HepG2 (cell line): ENCODE measurements around the gene SNU13. TPM values are rescaled to one million over a fixed set of nuclear protein-coding genes. Genes with fewer than 3 reads are reported as not detected.

Source experiments
- ATF7 ChIP-seq, 2 experiments: fragments of 450-650 bp in 1 of 2; sonication (generic) in 1 of 2; formaldehyde crosslinking in 1 of 2; IDR thresholded peaks; 2 replicates each; pipeline versions ENCODE4 v1.4.0 to v1.6.1; 2016 to 2020; ENCODE audit warnings: antibody characterized with exemption in 1 of 2, mild to moderate bottlenecking in 1 of 2, missing genetic modification reagents in 1 of 2
- BHLHE40 ChIP-seq: IDR thresholded peaks from 2 replicates; pipeline ENCODE4 v1.6.1; 2011; ENCODE audit warnings: low read length, improper control_type of control experiment
- CAMTA2 ChIP-seq: sonication (generic); formaldehyde crosslinking; IDR thresholded peaks from 2 replicates; pipeline ENCODE4 v1.4.0; 2020; ENCODE audit warnings: mild to moderate bottlenecking, missing genetic modification reagents, borderline replicate concordance
- CCDC6 ChIP-seq: sonication (generic); formaldehyde crosslinking; IDR thresholded peaks from 2 replicates; pipeline ENCODE4 v1.8.1; 2022; ENCODE audit warnings: mild to moderate bottlenecking, missing genetic modification reagents, moderate library complexity
- CREB1 ChIP-seq, 2 experiments: fragments of 450-650 bp in 1 of 2; IDR thresholded peaks; 2 replicates each; pipeline ENCODE4 v1.6.1; 2016 to 2017; ENCODE audit warnings: control low read depth in 1 of 2, mild to moderate bottlenecking in 1 of 2, missing compliant biosample characterization in 1 of 2, missing genetic modification characterization in 1 of 2
- ESRRA ChIP-seq: sonication (generic); formaldehyde crosslinking; IDR thresholded peaks from 2 replicates; pipeline ENCODE4 v1.5.1; 2020; ENCODE audit warnings: mild to moderate bottlenecking, low read depth, missing genetic modification reagents
- FOXA1 ChIP-seq, 2 experiments: fragments of 450-650 bp in 1 of 2; sonication (generic) in 1 of 2; formaldehyde crosslinking in 1 of 2; IDR thresholded peaks; 2 replicates each; pipeline versions ENCODE4 v1.4.0 to v1.6.1; 2016 to 2020; ENCODE audit warnings: missing genetic modification reagents in 1 of 2
- IKZF1 ChIP-seq: fragments of 450-650 bp; IDR thresholded peaks from 2 replicates; pipeline ENCODE4 v1.7.1; 2016
- JUN ChIP-seq: sonication (generic); formaldehyde crosslinking; IDR thresholded peaks from 2 replicates; pipeline ENCODE4 v1.4.0; 2020; ENCODE audit warnings: mild to moderate bottlenecking, missing genetic modification reagents
- KDM4B ChIP-seq: sonication (generic); formaldehyde crosslinking; IDR thresholded peaks from 2 replicates; pipeline ENCODE4 v1.4.0; 2020; ENCODE audit warnings: missing genetic modification reagents
- KLF6 ChIP-seq: IDR thresholded peaks from 2 replicates; pipeline ENCODE4 v1.8.0; 2016; ENCODE audit warnings: missing biosample characterization, missing genetic modification reagents
- NRL ChIP-seq: sonication (generic); formaldehyde crosslinking; IDR thresholded peaks from 2 replicates; pipeline ENCODE4 v1.5.0; 2020; ENCODE audit warnings: missing genetic modification reagents, mild to moderate bottlenecking, moderate library complexity, borderline replicate concordance
- PAX8 ChIP-seq: sonication (generic); formaldehyde crosslinking; IDR thresholded peaks from 2 replicates; pipeline ENCODE4 v1.8.0; 2022; ENCODE audit warnings: mild to moderate bottlenecking, missing genetic modification reagents, borderline replicate concordance
- SATB2 ChIP-seq: sonication (generic); formaldehyde crosslinking; IDR thresholded peaks from 2 replicates; pipeline ENCODE4 v1.5.0; 2020; ENCODE audit warnings: missing genetic modification reagents
- STAT5B ChIP-seq: sonication (generic); formaldehyde crosslinking; IDR thresholded peaks from 2 replicates; pipeline ENCODE4 v1.4.0; 2020; ENCODE audit warnings: missing genetic modification reagents
- SUZ12 ChIP-seq: fragments of 150-350 bp; IDR thresholded peaks from 2 replicates; pipeline ENCODE4 v1.6.1; 2014; ENCODE audit warnings: low read depth, low read length
- TGIF2 ChIP-seq: IDR thresholded peaks from 2 replicates; pipeline ENCODE4 v1.6.1; 2016; ENCODE audit warnings: control low read depth, missing compliant biosample characterization
- ZFYVE20 ChIP-seq: sonication (generic); formaldehyde crosslinking; IDR thresholded peaks from 2 replicates; pipeline ENCODE4 v1.8.0; 2023; ENCODE audit warnings: low read depth, mild to moderate bottlenecking, moderate library complexity, missing genetic modification reagents, borderline replicate concordance
- ZMYM3 ChIP-seq: sonication (generic); formaldehyde crosslinking; IDR thresholded peaks from 2 replicates; pipeline ENCODE4 v1.5.1; 2020; ENCODE audit warnings: mild to moderate bottlenecking, missing genetic modification reagents
- ZNF224 ChIP-seq: sonication (generic); formaldehyde crosslinking; IDR thresholded peaks from 2 replicates; pipeline ENCODE4 v1.5.0; 2020; ENCODE audit warnings: mild to moderate bottlenecking, missing genetic modification reagents
- ZNF225 ChIP-seq: sonication (generic); formaldehyde crosslinking; IDR thresholded peaks from 2 replicates; pipeline ENCODE4 v1.4.0; 2020; ENCODE audit warnings: mild to moderate bottlenecking, missing genetic modification reagents
- ZNF3 ChIP-seq: IDR thresholded peaks from 2 replicates; pipeline ENCODE4 v1.7.0; 2017; ENCODE audit warnings: inconsistent platforms
- ZNF556 ChIP-seq: sonication (generic); formaldehyde crosslinking; IDR thresholded peaks from 2 replicates; pipeline ENCODE4 v1.4.0; 2020; ENCODE audit warnings: mild to moderate bottlenecking, missing genetic modification reagents, borderline replicate concordance
- ZNF570 ChIP-seq: sonication (generic); formaldehyde crosslinking; IDR thresholded peaks from 2 replicates; pipeline ENCODE4 v1.4.0; 2020; ENCODE audit warnings: mild to moderate bottlenecking, missing genetic modification reagents, borderline replicate concordance
- polyA plus RNA-seq, 8 experiments: library from polyadenylated mRNA; depleted of rRNA in 3 of 8; stranded (reverse) in 7 of 8; unstranded in 1 of 8; fragments of >200 nt; fragmentation: Illumina TruSeq in 4 of 8; extraction: Trizol in 4 of 8; gene quantifications; 2 replicates each; pipeline versions ENCODE4 v1.2.1 to v1.2.3, GENCODE V29; 2011 to 2016; ENCODE audit warnings: low read depth in 4 of 8, missing spikeins in 1 of 8, mixed read lengths in 1 of 8; ENCODE audit not compliant: insufficient read depth in 1 of 8
- total RNA-seq, 5 experiments: library from RNA; depleted of rRNA; stranded (reverse); fragments of >200 nt; fragmentation: Illumina TruSeq; extraction: Trizol; gene quantifications; 2 replicates each; pipeline ENCODE4 v1.2.3, GENCODE V29; 2016; ENCODE audit warnings: low read depth in 1 of 5
- TF ChIP-seq, protein P1 (sequence below): sonication (generic); formaldehyde crosslinking; IDR thresholded peaks from 2 replicates; pipeline ENCODE4 v1.4.0; 2020; ENCODE audit warnings: missing genetic modification reagents, mild to moderate bottlenecking, borderline replicate concordance
- TF ChIP-seq, protein P2 (sequence below): sonication (generic); formaldehyde crosslinking; IDR thresholded peaks from 2 replicates; pipeline ENCODE4 v1.4.0; 2020; ENCODE audit warnings: missing genetic modification reagents, borderline replicate concordance
- TF ChIP-seq, protein P3 (sequence below): sonication (generic); formaldehyde crosslinking; IDR thresholded peaks from 2 replicates; pipeline ENCODE4 v1.8.1; 2023; ENCODE audit warnings: missing genetic modification reagents, mild to moderate bottlenecking, borderline replicate concordance

SNU13 gene
- total and polyA plus RNA-seq, 2 of the 13 experiments (the other 11 are each of a cell fraction or from before 2014, with no cell fraction given), result 203 to 287 TPM

DNA sequence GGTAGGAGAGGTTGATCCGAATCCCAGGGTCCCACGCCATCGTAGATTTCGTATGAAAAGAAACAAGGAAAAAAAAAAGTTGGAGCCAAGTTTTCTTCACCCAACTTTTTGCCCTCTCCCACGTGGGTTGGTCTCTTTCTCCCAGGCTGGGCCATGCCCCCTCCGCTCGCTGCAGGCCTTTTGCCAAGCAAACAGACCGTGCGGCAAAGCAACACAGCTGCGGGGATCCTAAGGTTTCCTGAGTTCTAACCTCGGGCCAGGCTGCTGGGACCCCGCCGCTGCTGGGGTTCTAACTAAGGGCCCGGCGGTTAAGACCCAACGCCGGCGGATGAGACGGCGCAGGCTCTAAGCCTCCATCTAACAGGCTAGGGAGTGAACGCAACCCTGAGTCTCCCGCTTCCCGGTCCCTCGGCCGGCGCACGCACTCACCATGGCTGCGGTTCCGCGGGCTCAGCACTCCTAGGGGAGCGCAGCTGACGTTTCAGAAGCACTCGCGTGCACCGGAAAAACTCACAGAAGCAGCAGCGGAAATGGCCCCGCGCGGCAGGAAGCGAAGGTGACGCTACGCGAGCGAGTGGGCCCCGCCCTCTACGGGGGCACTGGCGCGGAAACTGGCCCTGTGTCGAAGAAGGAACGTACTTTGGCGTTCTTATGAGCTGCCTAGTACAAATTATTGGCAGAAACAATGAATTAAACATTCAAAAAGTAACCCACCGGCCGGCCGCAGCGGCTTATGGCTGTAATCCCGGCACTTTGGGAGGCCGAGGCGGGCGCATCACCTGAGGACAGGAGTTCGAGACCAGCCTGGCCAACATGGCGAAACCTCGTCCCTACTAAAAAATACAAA, at the start of gene SNU13 (continued):
- TF ChIP-seq FOXA1 (IDR thresholded peaks at IDR 0.05), result no peak
- TF ChIP-seq FOXA1 (CRISPR knock-in tag; IDR thresholded peaks at IDR 0.05), result no peak
- TF ChIP-seq CAMTA2 (CRISPR knock-in tag), result no peak
- no peak for TF ChIP-seq ZNF224
- no peak for TF ChIP-seq JUN (CRISPR knock-in tag)
- TF ChIP-seq ZNF3 (CRISPR knock-in tag), result no peak
- TF ChIP-seq KLF6, result peak; percentile 75; the same call in 1 of the 2 replicates
- peak; percentile 86 for TF ChIP-seq CREB1 (IDR thresholded peaks at IDR 0.05)
- TF ChIP-seq CREB1 (CRISPR knock-in tag; IDR thresholded peaks at IDR 0.05), result peak; percentile 93
- TF ChIP-seq IKZF1, result no peak
- TF ChIP-seq, protein P1, sequence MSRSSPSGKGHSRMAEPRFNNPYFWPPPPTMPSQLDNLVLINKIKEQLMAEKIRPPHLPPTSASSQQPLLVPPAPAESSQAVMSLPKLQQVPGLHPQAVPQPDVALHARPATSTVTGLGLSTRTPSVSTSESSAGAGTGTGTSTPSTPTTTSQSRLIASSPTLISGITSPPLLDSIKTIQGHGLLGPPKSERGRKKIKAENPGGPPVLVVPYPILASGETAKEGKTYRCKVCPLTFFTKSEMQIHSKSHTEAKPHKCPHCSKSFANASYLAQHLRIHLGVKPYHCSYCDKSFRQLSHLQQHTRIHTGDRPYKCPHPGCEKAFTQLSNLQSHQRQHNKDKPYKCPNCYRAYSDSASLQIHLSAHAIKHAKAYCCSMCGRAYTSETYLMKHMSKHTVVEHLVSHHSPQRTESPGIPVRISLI, result no peak; the same call in 1 of the 2 replicates
- peak; percentile 38; the same call in 1 of the 2 replicates for TF ChIP-seq ZFYVE20 (CRISPR knock-in tag)
- TF ChIP-seq ZNF570 (CRISPR knock-in tag), result no peak
- TF ChIP-seq ATF7 (IDR thresholded peaks at IDR 0.05), result no peak
- peak; percentile 52; the same call in 1 of the 2 replicates for TF ChIP-seq ATF7 (CRISPR knock-in tag; IDR thresholded peaks at IDR 0.05)
- TF ChIP-seq ZMYM3 (CRISPR knock-in tag), result peak; percentile 78; the same call in 1 of the 2 replicates
- TF ChIP-seq SATB2 (CRISPR knock-in tag), result no peak
- no peak; the same call in 1 of the 2 replicates for TF ChIP-seq NRL
- peak; percentile 4; the same call in 1 of the 2 replicates for TF ChIP-seq ZNF225 (CRISPR knock-in tag)
- TF ChIP-seq ZNF556, result peak; percentile 85; the same call in 1 of the 2 replicates
- TF ChIP-seq, protein P2, sequence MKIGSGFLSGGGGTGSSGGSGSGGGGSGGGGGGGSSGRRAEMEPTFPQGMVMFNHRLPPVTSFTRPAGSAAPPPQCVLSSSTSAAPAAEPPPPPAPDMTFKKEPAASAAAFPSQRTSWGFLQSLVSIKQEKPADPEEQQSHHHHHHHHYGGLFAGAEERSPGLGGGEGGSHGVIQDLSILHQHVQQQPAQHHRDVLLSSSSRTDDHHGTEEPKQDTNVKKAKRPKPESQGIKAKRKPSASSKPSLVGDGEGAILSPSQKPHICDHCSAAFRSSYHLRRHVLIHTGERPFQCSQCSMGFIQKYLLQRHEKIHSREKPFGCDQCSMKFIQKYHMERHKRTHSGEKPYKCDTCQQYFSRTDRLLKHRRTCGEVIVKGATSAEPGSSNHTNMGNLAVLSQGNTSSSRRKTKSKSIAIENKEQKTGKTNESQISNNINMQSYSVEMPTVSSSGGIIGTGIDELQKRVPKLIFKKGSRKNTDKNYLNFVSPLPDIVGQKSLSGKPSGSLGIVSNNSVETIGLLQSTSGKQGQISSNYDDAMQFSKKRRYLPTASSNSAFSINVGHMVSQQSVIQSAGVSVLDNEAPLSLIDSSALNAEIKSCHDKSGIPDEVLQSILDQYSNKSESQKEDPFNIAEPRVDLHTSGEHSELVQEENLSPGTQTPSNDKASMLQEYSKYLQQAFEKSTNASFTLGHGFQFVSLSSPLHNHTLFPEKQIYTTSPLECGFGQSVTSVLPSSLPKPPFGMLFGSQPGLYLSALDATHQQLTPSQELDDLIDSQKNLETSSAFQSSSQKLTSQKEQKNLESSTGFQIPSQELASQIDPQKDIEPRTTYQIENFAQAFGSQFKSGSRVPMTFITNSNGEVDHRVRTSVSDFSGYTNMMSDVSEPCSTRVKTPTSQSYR (CRISPR knock-in tag), result no peak
- no peak for TF ChIP-seq SUZ12
- TF ChIP-seq, protein P3, sequence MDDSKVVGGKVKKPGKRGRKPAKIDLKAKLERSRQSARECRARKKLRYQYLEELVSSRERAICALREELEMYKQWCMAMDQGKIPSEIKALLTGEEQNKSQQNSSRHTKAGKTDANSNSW, result no peak
- peak; percentile 35; the same call in 1 of the 2 replicates for TF ChIP-seq CCDC6 (CRISPR knock-in tag)
- no peak for TF ChIP-seq ESRRA (CRISPR knock-in tag)
- no peak for TF ChIP-seq PAX8
- no peak for TF ChIP-seq KDM4B
- TF ChIP-seq BHLHE40, result peak; percentile 68
- TF ChIP-seq STAT5B (CRISPR knock-in tag), result 0 out of 2 replicates have a peak, but pooled peaks have one; percentile 17
- TF ChIP-seq TGIF2 (CRISPR knock-in tag), result no peak
